ENCODE data around the gene MSL3B.

DNA sequence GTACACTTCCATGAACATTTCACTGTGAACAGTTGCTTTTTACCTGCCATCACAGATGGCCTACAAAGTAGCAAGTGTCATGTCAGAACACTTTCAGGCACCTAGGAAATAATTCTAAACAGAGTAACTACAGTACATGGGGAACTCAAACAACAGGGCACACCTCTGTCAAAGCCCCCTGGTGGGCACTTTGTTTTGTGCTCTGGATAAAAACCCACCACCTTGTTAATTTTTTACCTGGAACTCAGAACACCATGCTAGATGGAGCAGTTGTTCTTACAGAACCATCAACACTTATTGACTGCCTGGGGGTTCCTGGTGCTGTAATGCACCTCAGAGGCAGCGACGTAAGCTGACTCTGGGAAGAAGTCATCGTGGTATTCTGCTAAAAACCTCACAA lies 2.3 kb downstream of the MSL3B start:
- no peak for TF ChIP-seq POLR2A (IDR thresholded peaks at IDR 0.05; ENCODE audit: low read length)
- TF ChIP-seq GATA1 (IDR thresholded peaks at IDR 0.05; ENCODE audit: low read depth, low read length), result no peak
